ENCODE measurements around the gene ANKRD6. TPM values are rescaled to one million over a fixed set of nuclear protein-coding genes. Genes with fewer than 3 reads are reported as not detected.

ANKRD6 gene
- total RNA-seq, 2 experiments from 2014 or later, result 2.4 to 7.0 TPM

DNA sequence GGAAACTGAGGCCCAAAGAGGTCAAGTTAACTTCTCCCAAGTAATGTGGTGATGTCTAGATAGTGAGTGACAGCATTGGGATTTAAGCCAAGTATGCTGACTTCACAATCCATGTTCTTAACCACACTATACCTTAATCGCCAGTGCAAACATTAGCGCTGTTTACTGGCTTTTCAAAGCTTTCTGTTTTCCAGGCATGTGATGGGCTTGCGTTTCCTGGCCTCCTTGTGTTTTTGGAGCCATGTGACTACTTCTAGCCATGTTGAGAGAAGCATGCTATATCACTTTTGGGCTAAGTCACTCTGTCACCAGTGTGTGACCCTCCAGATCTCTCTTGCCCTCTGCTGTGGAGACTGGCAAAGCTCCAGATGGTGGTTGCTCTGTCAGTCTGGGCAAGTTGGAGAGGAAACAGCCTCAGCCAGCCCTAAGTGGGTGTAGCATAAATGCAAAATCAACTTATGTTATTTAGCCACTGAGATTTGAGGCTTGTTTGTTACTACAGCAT is 76.9 kb downstream of the ANKRD6 start:
- no peaks in the 10 kb centered on the region for H3K4me1 ChIP-seq (ENCODE audit: insufficient read depth, low read length, poor library complexity, severe bottlenecking)
- POLR2A ChIA-PET, result no interaction called here
- no peaks in the 10 kb centered on the region for H3K36me3 ChIP-seq (ENCODE audit: insufficient read depth, low read length)
- TF ChIP-seq, protein P1, sequence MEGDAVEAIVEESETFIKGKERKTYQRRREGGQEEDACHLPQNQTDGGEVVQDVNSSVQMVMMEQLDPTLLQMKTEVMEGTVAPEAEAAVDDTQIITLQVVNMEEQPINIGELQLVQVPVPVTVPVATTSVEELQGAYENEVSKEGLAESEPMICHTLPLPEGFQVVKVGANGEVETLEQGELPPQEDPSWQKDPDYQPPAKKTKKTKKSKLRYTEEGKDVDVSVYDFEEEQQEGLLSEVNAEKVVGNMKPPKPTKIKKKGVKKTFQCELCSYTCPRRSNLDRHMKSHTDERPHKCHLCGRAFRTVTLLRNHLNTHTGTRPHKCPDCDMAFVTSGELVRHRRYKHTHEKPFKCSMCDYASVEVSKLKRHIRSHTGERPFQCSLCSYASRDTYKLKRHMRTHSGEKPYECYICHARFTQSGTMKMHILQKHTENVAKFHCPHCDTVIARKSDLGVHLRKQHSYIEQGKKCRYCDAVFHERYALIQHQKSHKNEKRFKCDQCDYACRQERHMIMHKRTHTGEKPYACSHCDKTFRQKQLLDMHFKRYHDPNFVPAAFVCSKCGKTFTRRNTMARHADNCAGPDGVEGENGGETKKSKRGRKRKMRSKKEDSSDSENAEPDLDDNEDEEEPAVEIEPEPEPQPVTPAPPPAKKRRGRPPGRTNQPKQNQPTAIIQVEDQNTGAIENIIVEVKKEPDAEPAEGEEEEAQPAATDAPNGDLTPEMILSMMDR (conservative IDR thresholded peaks at IDR 0.05; ENCODE audit: low read length), result no peak
- no peak for TF ChIP-seq EZH2phosphoT487 (IDR thresholded peaks at IDR 0.05; ENCODE audit: borderline replicate concordance, low read depth, low read length)
- H3K9me2 ChIP-seq (ENCODE audit: insufficient read depth, low read length), result no peaks in the 10 kb centered on the region
- H3K79me2 ChIP-seq (ENCODE audit: insufficient read depth, low read depth, low read length), result no peaks in the 10 kb centered on the region
- intact Hi-C loops (cut with micrococcal nuclease; ENCODE audit: unreplicated experiment), result no loop called here
- no peak overlapping the region for H3K4me3 ChIP-seq (ENCODE audit: low read depth, low read length, poor library complexity, severe bottlenecking)
- no peak overlapping the region for H3K27ac ChIP-seq (ENCODE audit: low read depth, low read length, poor library complexity, severe bottlenecking)
- no peak overlapping the region for H3K4me2 ChIP-seq (ENCODE audit: low read length)
- CTCF ChIA-PET (ENCODE audit: unreplicated experiment), result no interaction called here
- H3K9me3 ChIP-seq (ENCODE audit: low read length), result no peaks in the 10 kb centered on the region
- H2AFZ ChIP-seq (ENCODE audit: low read length), result no peak overlapping the region
- DNase-seq (ENCODE audit: low spot score), result no peak
- BruUV-seq (replicated peaks), result no TSS peak
- H4K20me1 ChIP-seq (ENCODE audit: insufficient read depth, low read length), result no peaks in the 10 kb centered on the region

DNA sequence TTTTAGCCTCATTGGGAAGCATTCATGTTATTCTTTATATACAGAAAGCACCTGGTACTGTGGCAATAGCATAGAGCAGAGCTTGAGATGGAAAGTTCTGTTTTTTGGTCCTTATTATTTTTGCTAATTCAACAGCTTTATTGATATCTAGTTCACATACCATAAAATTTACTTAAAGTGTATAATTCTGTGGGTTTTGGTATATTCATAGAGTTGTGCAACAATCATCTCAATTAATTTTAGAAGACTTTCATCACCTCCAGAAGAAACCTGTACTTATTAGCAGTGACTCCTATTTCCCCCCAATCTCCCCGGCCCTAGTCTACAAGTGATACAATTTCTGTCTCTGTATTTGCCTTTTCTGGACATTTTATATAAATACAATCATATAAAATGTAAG is 77.4 kb downstream of the ANKRD6 start:
- no peaks in the 10 kb centered on the region for H3K9me2 ChIP-seq (ENCODE audit: insufficient read depth, low read length)
- no peak for DNase-seq (ENCODE audit: low spot score)
- TF ChIP-seq, protein P1 (conservative IDR thresholded peaks at IDR 0.05; ENCODE audit: low read length), result no peak
- no peak for TF ChIP-seq EZH2phosphoT487 (IDR thresholded peaks at IDR 0.05; ENCODE audit: borderline replicate concordance, low read depth, low read length)
- H3K4me1 ChIP-seq (ENCODE audit: insufficient read depth, low read length, poor library complexity, severe bottlenecking), result no peaks in the 10 kb centered on the region
- POLR2A ChIA-PET, result interaction anchor here (0.7 kb wide), 1 partner anchor 918 kb away, joined by 3 read pairs; no protein-coding TSS in a partner anchor
- no peak overlapping the region for H3K4me3 ChIP-seq (ENCODE audit: low read depth, low read length, poor library complexity, severe bottlenecking)
- H3K9me3 ChIP-seq (ENCODE audit: low read length), result no peaks in the 10 kb centered on the region
- no peaks in the 10 kb centered on the region for H3K36me3 ChIP-seq (ENCODE audit: insufficient read depth, low read length)
- no peak overlapping the region for H3K4me2 ChIP-seq (ENCODE audit: low read length)
- no peak overlapping the region for H3K27ac ChIP-seq (ENCODE audit: low read depth, low read length, poor library complexity, severe bottlenecking)
- BruUV-seq (replicated peaks), result no TSS peak
- H2AFZ ChIP-seq (ENCODE audit: low read length), result no peak overlapping the region
- H3K79me2 ChIP-seq (ENCODE audit: insufficient read depth, low read depth, low read length), result no peaks in the 10 kb centered on the region
- CTCF ChIA-PET (ENCODE audit: unreplicated experiment), result no interaction called here
- H4K20me1 ChIP-seq (ENCODE audit: insufficient read depth, low read length), result no peaks in the 10 kb centered on the region
- intact Hi-C loops (cut with micrococcal nuclease; ENCODE audit: unreplicated experiment), result no loop called here

DNA sequence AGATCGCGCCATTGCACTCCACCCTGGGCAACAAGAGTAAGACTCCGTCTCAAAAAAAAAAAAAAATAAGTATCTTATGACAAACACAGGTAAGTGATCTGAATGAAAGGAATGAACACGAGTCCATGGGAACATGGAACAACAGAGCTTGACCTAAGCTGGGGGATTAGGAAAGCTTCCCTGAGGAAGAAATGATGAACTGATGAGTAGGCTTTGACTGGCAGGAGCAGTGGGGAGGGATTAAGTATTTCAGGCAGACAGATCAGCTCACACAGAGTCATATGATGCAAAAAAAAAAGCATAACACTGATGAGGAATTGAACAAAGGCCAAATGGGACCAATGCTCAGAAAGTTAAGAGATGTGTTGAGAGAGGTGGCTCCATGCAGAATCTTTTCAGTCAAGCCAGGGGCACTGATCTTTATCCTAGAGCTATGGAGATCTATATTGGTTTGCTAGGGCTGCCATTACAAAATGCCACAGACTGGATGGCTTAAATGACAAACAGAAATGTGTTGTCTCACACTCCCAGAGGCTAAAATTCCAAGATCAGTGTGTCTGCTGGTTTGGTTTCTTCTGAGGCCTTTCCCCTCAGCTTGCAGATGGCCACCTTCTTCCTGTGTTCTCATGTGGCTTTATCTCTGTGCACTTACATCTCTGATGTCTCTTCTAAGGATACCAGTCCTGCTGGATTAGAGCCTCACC is 85.6 kb downstream of the ANKRD6 start:
- CTCF ChIA-PET (ENCODE audit: unreplicated experiment), result no interaction called here
- no peak overlapping the region for H3K4me3 ChIP-seq (ENCODE audit: low read depth, low read length, poor library complexity, severe bottlenecking)
- no peaks in the 10 kb centered on the region for H3K9me2 ChIP-seq (ENCODE audit: insufficient read depth, low read length)
- TF ChIP-seq, protein P1 (conservative IDR thresholded peaks at IDR 0.05; ENCODE audit: low read length), result no peak
- no peak for TF ChIP-seq EZH2phosphoT487 (IDR thresholded peaks at IDR 0.05; ENCODE audit: borderline replicate concordance, low read depth, low read length)
- H3K4me1 ChIP-seq (ENCODE audit: insufficient read depth, low read length, poor library complexity, severe bottlenecking), result no peaks in the 10 kb centered on the region
- H3K79me2 ChIP-seq (ENCODE audit: insufficient read depth, low read depth, low read length), result no peaks in the 10 kb centered on the region
- H2AFZ ChIP-seq (ENCODE audit: low read length), result no peak overlapping the region
- H3K36me3 ChIP-seq (ENCODE audit: insufficient read depth, low read length), result no peaks in the 10 kb centered on the region
- no peak for DNase-seq (ENCODE audit: low spot score)
- no peak overlapping the region for H3K27ac ChIP-seq (ENCODE audit: low read depth, low read length, poor library complexity, severe bottlenecking)
- no peak overlapping the region for H3K4me2 ChIP-seq (ENCODE audit: low read length)
- no peaks in the 10 kb centered on the region for H4K20me1 ChIP-seq (ENCODE audit: insufficient read depth, low read length)
- intact Hi-C loops (cut with micrococcal nuclease; ENCODE audit: unreplicated experiment), result no loop called here
- no peaks in the 10 kb centered on the region for H3K9me3 ChIP-seq (ENCODE audit: low read length)
- POLR2A ChIA-PET, result interaction anchor here (0.6 kb wide), 1 partner anchor 444 kb away, joined by 3 read pairs; no protein-coding TSS in a partner anchor
- no TSS peak for BruUV-seq (replicated peaks)
